ENCODE data around the gene DNAH17. TPM values are rescaled to one million over a fixed set of nuclear protein-coding genes. Genes with fewer than 3 reads are reported as not detected.

DNAH17 gene
- polyA plus RNA-seq, 3 donors = 0.01 to 0.51 (median 0.11) TPM

DNA sequence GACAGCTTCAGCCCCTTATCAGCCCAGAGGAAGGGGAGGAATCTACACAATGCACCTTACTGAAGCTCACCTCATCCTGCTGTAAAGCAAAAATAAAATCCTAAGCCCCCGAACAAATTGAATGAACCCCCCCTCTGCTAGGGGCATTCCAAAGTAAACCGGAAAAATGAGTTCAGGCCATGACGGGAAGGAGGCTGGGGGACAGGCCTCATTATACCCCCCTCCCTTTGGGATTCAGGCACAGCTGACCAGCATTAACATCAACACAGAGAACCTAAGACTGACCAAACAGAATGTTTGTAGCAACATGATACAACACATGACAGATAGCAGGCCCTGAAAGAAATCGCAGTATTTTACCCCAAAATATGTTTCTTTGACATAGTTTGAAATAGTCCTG is 64.2 kb downstream of the DNAH17 start:
- Mint-ChIP-seq H3K27ac (peak overlapping the region in 1 of 7 donors; percentile 80), H3K36me3 (no peaks in the 10 kb centered on the region), H3K4me3 (no peak overlapping the region), H3K27me3 (ENCODE audit: low read depth in 3 of 3) (peaks cover 1 to 3% (median 3%) of the 10 kb centered on the region in 3 donors), H3K9me3 (peaks cover 0 to 3% (median 0%) of the 10 kb centered on the region in 7 donors), H3K4me1 (no peaks in the 10 kb centered on the region)
- TF ChIP-seq, protein P1, sequence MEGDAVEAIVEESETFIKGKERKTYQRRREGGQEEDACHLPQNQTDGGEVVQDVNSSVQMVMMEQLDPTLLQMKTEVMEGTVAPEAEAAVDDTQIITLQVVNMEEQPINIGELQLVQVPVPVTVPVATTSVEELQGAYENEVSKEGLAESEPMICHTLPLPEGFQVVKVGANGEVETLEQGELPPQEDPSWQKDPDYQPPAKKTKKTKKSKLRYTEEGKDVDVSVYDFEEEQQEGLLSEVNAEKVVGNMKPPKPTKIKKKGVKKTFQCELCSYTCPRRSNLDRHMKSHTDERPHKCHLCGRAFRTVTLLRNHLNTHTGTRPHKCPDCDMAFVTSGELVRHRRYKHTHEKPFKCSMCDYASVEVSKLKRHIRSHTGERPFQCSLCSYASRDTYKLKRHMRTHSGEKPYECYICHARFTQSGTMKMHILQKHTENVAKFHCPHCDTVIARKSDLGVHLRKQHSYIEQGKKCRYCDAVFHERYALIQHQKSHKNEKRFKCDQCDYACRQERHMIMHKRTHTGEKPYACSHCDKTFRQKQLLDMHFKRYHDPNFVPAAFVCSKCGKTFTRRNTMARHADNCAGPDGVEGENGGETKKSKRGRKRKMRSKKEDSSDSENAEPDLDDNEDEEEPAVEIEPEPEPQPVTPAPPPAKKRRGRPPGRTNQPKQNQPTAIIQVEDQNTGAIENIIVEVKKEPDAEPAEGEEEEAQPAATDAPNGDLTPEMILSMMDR (IDR thresholded peaks at IDR 0.05) = no peak
- no peaks in the 10 kb centered on the region for H3K4me1 ChIP-seq (ENCODE audit: control insufficient read depth in 1 of 2, insufficient read depth in 2 of 2, low read length in 2 of 2)
- intact Hi-C loops (cut with micrococcal nuclease) = no loop called here
- no peak overlapping the region for H2AFZ ChIP-seq (ENCODE audit: insufficient read depth, low read depth, low read length, poor library complexity, severe bottlenecking)
- H3K9me3 ChIP-seq (replicated peaks in 1 of 2; ENCODE audit: control insufficient read depth in 1 of 2, insufficient read depth in 1 of 2, low read length in 2 of 2) = no peaks in the 10 kb centered on the region
- no peaks in the 10 kb centered on the region for H3K27me3 ChIP-seq (ENCODE audit: control insufficient read depth in 2 of 2, insufficient read depth in 2 of 2, low read length in 2 of 2)
- 100% methylated on average over 3 of the region's 4 CpGs for WGBS (ENCODE audit: insufficient coverage)
- H3K9ac ChIP-seq (ENCODE audit: insufficient read depth, low read length, poor library complexity, severe bottlenecking) = no peak overlapping the region
- H3K36me3 ChIP-seq (replicated peaks in 1 of 2; ENCODE audit: control insufficient read depth in 1 of 2, insufficient read depth in 2 of 2, low read length in 2 of 2) = no peaks in the 10 kb centered on the region
- no peak for DNase-seq
- no peaks in the 10 kb centered on the region for H3K79me2 ChIP-seq (ENCODE audit: insufficient read depth, low read length)
- no peak overlapping the region for H3K27ac ChIP-seq (ENCODE audit: low read depth in 1 of 2, low read length in 2 of 2)
- no peak overlapping the region for H3K4me2 ChIP-seq (replicated peaks; ENCODE audit: extremely low read depth, low read length, poor library complexity, severe bottlenecking)
- H4K20me1 ChIP-seq (ENCODE audit: insufficient read depth, low read length) = no peaks in the 10 kb centered on the region
- H3K4me3 ChIP-seq (replicated peaks in 1 of 3; ENCODE audit: low read depth in 2 of 3, low read length in 3 of 3) = no peak overlapping the region

DNA sequence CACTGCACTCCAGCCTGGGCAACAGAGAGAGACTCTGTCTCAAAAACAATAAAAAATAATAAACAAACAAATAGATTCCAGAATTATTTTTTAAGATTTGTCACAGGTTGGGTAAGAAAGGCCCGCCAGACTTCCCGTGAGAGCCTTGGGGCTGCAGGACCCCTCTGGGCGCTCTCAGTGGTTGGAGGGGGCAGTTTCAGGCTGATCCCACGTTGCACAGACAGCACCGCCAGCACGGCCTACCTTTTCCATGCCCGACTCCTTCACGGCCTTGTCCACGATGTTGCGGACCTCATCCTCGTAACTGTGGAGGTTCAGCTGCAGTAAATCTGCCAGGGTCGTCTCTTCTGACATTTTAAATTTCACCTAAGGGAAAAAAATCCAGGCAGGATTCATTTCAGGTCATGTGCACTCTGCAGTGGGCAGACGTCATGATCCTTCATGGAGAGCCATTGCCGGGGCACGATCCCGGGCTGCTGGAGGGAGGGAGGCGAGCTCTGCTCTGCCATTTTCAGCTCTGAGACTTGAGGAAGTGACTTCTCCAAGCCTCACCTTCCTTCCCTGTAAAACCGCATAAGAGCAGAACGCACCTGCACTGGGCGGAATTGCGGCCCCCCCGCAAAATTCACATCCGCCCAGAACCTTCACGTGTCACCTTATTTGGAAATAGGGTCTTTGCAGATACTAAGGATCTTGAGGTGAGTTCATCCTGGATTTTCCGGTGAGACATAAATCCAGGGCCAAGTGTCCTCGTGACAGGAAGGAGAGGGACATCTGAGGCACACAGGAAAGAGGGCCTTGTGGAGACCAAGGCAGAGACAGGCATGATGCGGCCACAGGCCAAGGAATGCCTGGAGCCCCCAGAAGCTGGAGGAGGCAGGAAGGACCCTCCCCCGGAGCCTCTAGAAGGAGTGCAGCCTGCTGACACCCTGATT is 66.8 kb downstream of the DNAH17 start:
- H3K4me2 ChIP-seq (replicated peaks; ENCODE audit: extremely low read depth, low read length, poor library complexity, severe bottlenecking) = no peak overlapping the region
- DNase-seq = no peak
- intact Hi-C loops (cut with micrococcal nuclease) = no loop called here
- Mint-ChIP-seq H3K9me3 (peaks cover 0 to 3% (median 0%) of the 10 kb centered on the region in 7 donors), H3K36me3 (no peaks in the 10 kb centered on the region), H3K27me3 (ENCODE audit: low read depth in 3 of 3) (peaks cover 0 to 7% (median 3%) of the 10 kb centered on the region in 3 donors), H3K27ac (no peak overlapping the region), H3K4me3 (no peak overlapping the region), H3K4me1 (no peaks in the 10 kb centered on the region)
- no peak overlapping the region for H3K27ac ChIP-seq (ENCODE audit: low read depth in 1 of 2, low read length in 2 of 2)
- H2AFZ ChIP-seq (ENCODE audit: insufficient read depth, low read depth, low read length, poor library complexity, severe bottlenecking) = no peak overlapping the region
- H3K36me3 ChIP-seq (replicated peaks in 1 of 2; ENCODE audit: control insufficient read depth in 1 of 2, insufficient read depth in 2 of 2, low read length in 2 of 2) = no peaks in the 10 kb centered on the region
- H3K9ac ChIP-seq (ENCODE audit: insufficient read depth, low read length, poor library complexity, severe bottlenecking) = no peak overlapping the region
- H4K20me1 ChIP-seq (ENCODE audit: insufficient read depth, low read length) = no peaks in the 10 kb centered on the region
- TF ChIP-seq, protein P1 (IDR thresholded peaks at IDR 0.05) = no peak
- no peaks in the 10 kb centered on the region for H3K27me3 ChIP-seq (ENCODE audit: control insufficient read depth in 2 of 2, insufficient read depth in 2 of 2, low read length in 2 of 2)
- no peak overlapping the region for H3K4me3 ChIP-seq (replicated peaks in 1 of 3; ENCODE audit: low read depth in 2 of 3, low read length in 3 of 3)
- H3K4me1 ChIP-seq (ENCODE audit: control insufficient read depth in 1 of 2, insufficient read depth in 2 of 2, low read length in 2 of 2) = no peaks in the 10 kb centered on the region
- WGBS (ENCODE audit: insufficient coverage) = 92% methylated on average over 21 of the region's 28 CpGs
- no peaks in the 10 kb centered on the region for H3K9me3 ChIP-seq (replicated peaks in 1 of 2; ENCODE audit: control insufficient read depth in 1 of 2, insufficient read depth in 1 of 2, low read length in 2 of 2)
- H3K79me2 ChIP-seq (ENCODE audit: insufficient read depth, low read length) = no peaks in the 10 kb centered on the region

All from CD14-positive monocyte (primary cell).